Left ventricle myocardium inferior (tissue), 1 donor: Measurements from ENCODE around the gene PTPRM. TPM values are rescaled to one million over a fixed set of nuclear protein-coding genes. Genes with fewer than 3 reads are reported as not detected.

Source experiments
- DNase-seq: peaks from one replicate; pipeline ENCODE4 v3.0.0-alpha.2; 2020
- H3K27ac ChIP-seq: fragments of 200-600 bp; replicated peaks from 2 replicates; pipeline ENCODE4 v1.8.0; 2021
- H3K27me3 ChIP-seq: fragments of 200-600 bp; 2 replicates; pipeline ENCODE4 v1.8.0; 2021; ENCODE audit warnings: low read depth
- H3K36me3 ChIP-seq: fragments of 200-600 bp; 2 replicates; pipeline ENCODE4 v1.8.0; 2021
- H3K4me1 ChIP-seq: fragments of 200-600 bp; 2 replicates; pipeline ENCODE4 v1.8.0; 2021
- H3K4me3 ChIP-seq: fragments of 200-600 bp; 2 replicates; pipeline ENCODE4 v1.8.0; 2021; ENCODE audit warnings: mild to moderate bottlenecking, moderate library complexity
- H3K9me3 ChIP-seq: fragments of 200-600 bp; replicated peaks from 2 replicates; pipeline ENCODE4 v1.8.0; 2021
- CTCF ChIP-seq: fragments of 200-600 bp; IDR thresholded peaks from 2 replicates; pipeline ENCODE4 v1.8.0; 2021; ENCODE audit warnings: antibody characterized with exemption, mild to moderate bottlenecking, borderline replicate concordance
- intact Hi-C: fragments of 100-400 bp; cut with micrococcal nuclease; formaldehyde crosslinking; loops from one replicate; pipeline ENCODE4 v1.11.0; 2022
- total RNA-seq: library from RNA; stranded (reverse); fragmentation: NEBNext Ultra II Directional; extraction: Animal tissue kit (Norgen Biotek cat#: 25700); gene quantifications from one replicate; pipeline ENCODE4 v1.2.1, GENCODE V29; 2021
- donor health status: DM: no; HTN: yes; CAD: no; lungs with severe emphysema.

Gene PTPRM
- total RNA-seq, 1 donor from 2014 or later, result 132 TPM

DNA sequence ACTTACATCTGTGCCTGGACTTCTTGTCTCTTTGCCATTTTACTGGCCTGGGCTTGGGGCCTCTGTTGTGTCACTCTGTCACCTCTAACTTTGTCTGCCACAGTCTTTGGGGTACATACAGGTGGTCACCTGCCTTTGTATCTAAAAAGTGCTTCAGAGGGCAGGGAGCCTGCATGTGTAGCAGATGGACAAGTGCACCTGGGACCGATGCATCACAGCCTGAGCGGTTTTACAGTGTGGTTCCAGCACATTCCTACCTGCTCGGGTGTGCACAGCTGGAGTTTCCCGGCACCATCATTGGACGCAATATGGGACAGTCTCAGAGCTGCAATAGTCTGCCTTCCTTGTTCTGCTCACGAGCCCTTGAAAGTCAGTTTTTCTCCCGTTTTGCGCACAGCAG lies 792.4 kb downstream of the PTPRM start:
- H3K4me1 ChIP-seq, result peaks cover 24% of the 10 kb centered on the region
- TF ChIP-seq CTCF, result no peak
- H3K4me3 ChIP-seq, result no peak overlapping the region
- H3K27ac ChIP-seq, result no peak overlapping the region
- no peaks in the 10 kb centered on the region for H3K27me3 ChIP-seq
- no peak for DNase-seq
- H3K9me3 ChIP-seq, result no peaks in the 10 kb centered on the region
- intact Hi-C loops, result no loop called here
- H3K36me3 ChIP-seq, result no peaks in the 10 kb centered on the region

DNA sequence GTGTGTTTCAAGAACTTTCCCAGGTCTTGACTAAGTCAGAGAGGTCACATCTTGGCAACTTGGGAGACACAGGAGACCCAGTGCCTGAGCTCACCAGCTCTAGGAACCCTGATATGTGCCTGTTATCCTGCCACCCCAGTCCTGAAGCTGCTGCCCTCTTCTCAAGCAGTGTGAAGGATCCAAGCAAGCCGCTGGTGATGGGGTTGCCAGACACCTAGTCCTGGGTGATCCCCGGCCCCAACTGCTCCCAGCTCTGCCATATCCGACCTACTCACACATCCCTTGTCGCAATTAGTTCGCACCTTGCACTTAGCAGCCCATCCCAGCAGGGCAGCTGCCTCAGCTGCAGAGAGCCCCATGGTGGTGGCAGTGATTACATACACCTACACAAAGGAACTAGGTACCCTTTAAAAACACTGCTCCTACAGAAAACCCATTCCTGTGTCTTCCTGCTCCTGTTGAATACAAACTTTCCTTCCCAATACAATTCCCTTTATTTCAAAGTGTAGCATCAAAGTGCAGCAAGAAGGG lies 794.9 kb downstream of the PTPRM start:
- Histone ChIP-seq H3K9me3 (no peaks in the 10 kb centered on the region), H3K27ac (no peak overlapping the region), H3K27me3 (no peaks in the 10 kb centered on the region), H3K4me3 (no peak overlapping the region), H3K36me3 (no peaks in the 10 kb centered on the region), H3K4me1 (peaks cover 44% of the 10 kb centered on the region)
- no peak for TF ChIP-seq CTCF
- DNase-seq, result no peak
- intact Hi-C loops, result no loop called here

GRCh38 chr18:8362863-8363262 lies 795.7 kb downstream of the PTPRM start:
- no peak overlapping the region for H3K27ac ChIP-seq
- H3K27me3 ChIP-seq, result no peaks in the 10 kb centered on the region
- no peak for DNase-seq
- no peaks in the 10 kb centered on the region for H3K36me3 ChIP-seq
- H3K9me3 ChIP-seq, result no peaks in the 10 kb centered on the region
- H3K4me1 ChIP-seq, result peaks cover 51% of the 10 kb centered on the region
- TF ChIP-seq CTCF, result no peak
- intact Hi-C loops, result no loop called here
- H3K4me3 ChIP-seq, result no peak overlapping the region

DNA sequence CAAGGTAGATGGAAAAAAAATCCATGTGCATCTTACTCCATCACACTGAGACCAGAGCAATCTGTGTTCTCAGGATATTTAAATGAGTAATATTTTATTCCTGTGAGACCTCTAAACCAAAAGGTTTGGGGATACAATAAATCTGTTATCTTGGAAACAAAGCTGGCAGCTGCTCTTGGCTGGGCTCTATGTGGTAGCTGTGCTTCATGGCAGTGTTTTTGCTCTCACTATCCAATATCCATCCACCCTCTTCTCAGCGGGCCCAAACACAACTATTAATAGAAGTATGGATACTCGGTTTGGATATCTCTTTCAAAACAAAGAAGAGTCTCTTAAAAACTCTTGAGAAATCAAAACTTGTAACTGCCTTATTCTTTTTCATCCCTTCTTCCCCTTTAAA lies 797.3 kb downstream of the PTPRM start:
- no peak overlapping the region for H3K4me3 ChIP-seq
- H3K36me3 ChIP-seq, result no peaks in the 10 kb centered on the region
- no peaks in the 10 kb centered on the region for H3K27me3 ChIP-seq
- DNase-seq, result no peak
- intact Hi-C loops, result no loop called here
- peaks cover 51% of the 10 kb centered on the region for H3K4me1 ChIP-seq
- peak overlapping the region; percentile 5 for H3K27ac ChIP-seq
- H3K9me3 ChIP-seq, result no peaks in the 10 kb centered on the region
- no peak for TF ChIP-seq CTCF

DNA sequence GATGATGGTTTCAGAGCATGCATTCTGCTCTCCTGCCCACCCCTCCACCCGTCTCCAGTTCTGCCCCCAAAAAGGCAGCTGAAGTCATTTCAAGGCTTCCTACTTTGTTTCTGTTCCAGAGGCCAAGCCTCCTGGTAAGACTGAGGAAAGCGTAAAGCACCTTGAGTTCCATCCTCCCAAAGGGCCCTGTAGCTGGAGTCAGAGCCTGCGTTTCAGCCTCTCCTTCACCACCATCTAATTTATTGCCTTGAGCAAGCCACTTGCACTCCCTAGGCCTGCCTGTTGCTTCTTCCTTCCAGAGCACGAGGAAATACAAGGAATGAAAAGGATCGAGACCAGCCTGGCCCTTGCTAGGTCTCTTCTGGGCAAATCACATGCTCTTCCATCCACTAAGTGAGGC lies 797.9 kb downstream of the PTPRM start:
- no peaks in the 10 kb centered on the region for H3K27me3 ChIP-seq
- no peak overlapping the region for H3K4me3 ChIP-seq
- H3K4me1 ChIP-seq, result peaks cover 51% of the 10 kb centered on the region
- H3K9me3 ChIP-seq, result no peaks in the 10 kb centered on the region
- H3K36me3 ChIP-seq, result no peaks in the 10 kb centered on the region
- TF ChIP-seq CTCF, result no peak
- no peak for DNase-seq
- intact Hi-C loops, result no loop called here
- H3K27ac ChIP-seq, result no peak overlapping the region
